GM12864 (cell line): Measurements from ENCODE around the gene SENP7.
"Not testable (repeated sequence)": the region's sequence is repeated elsewhere in the genome, so short reads cannot be mapped to it uniquely, and the experiment has no call there.

Source experiments
- DNase-seq: peaks from one replicate; pipeline ENCODE4 v3.0.0-alpha.2; 2011; ENCODE audit warnings: low read depth
- H3K4me3 ChIP-seq: 2 replicates; pipeline ENCODE4 v1.5.1; 2011; ENCODE audit warnings: mild to moderate bottlenecking, low read depth, low read length, control low read depth
- CTCF ChIP-seq: IDR thresholded peaks from 2 replicates; pipeline ENCODE4 v1.5.1; 2011; ENCODE audit warnings: low read depth, mild to moderate bottlenecking, moderate library complexity, low read length, control low read depth, inconsistent platforms; ENCODE audit errors: missing control alignments

Gene SENP7

GRCh38 chr3:101501783-101502182, 11.2 kb downstream of the SENP7 start:
- DNase-seq: no peak
- no peak overlapping the region for H3K4me3 ChIP-seq
- no peak for TF ChIP-seq CTCF

GRCh38 chr3:101500208-101500607, 12.8 kb downstream of the SENP7 start:
- H3K4me3 ChIP-seq: no peak overlapping the region
- no peak for TF ChIP-seq CTCF
- no peak for DNase-seq

- no peak for DNase-seq
- no peak for TF ChIP-seq CTCF
- no peak overlapping the region for H3K4me3 ChIP-seq
Observed at GRCh38 chr3:101497803-101498202, 15.2 kb downstream of the SENP7 start.

GRCh38 chr3:101495552-101495951, 17.5 kb downstream of the SENP7 start:
- no peak for TF ChIP-seq CTCF
- H3K4me3 ChIP-seq: no peak overlapping the region
- no peak for DNase-seq

- no peak for DNase-seq
- TF ChIP-seq CTCF: no peak
- no peak overlapping the region for H3K4me3 ChIP-seq
Observed at GRCh38 chr3:101484805-101485620, 28.0 kb downstream of the SENP7 start.

- no peak for TF ChIP-seq CTCF
- no peak for DNase-seq
- H3K4me3 ChIP-seq: no peak overlapping the region
Observed at GRCh38 chr3:101478980-101479379, 34.0 kb downstream of the SENP7 start.

- not testable (repeated sequence) for DNase-seq, H3K4me3 ChIP-seq
Observed at GRCh38 chr3:101474841-101475552, 38.0 kb downstream of the SENP7 start.

- not testable (repeated sequence) for DNase-seq, H3K4me3 ChIP-seq
Observed at GRCh38 chr3:101468676-101469075, 44.3 kb downstream of the SENP7 start.

GRCh38 chr3:101467310-101467663, 45.7 kb downstream of the SENP7 start:
- H3K4me3 ChIP-seq, DNase-seq: not testable (repeated sequence)
